ENCODE data around the gene VSTM4.

The VSTM4 gene

DNA sequence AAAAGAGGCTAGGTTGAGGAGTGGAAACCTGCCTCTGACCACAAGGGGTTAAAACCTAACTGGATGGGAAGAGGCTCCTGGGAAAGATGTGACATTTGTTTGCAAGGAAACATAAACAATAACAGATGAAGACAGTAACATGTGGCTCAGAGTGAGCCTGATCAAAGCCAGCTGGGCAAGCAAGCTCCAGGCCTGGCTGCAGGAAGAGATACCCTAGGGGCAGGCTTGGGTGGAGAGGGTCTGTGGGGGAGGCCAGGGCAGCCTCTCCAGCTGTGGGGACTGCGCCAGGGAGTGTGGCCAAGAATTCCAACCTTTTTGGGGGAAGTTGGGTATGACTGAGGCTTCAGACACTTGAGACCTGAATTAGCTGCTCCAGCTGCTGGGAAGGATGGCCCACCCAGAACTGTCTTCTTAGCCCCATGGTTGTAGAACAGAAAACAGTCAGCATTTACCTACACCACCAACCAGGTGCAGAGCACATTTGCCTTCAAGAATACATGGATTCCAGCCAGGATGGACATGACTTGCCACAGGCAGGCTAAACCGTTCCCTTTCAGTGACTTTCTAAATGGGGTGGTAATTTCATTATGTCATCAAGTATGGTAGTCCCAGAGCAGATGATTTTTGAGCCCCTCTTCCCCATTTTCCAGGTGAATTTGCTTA is 28.9 kb upstream of the VSTM4 start:
- H3K4me3 ChIP-seq (replicated peaks in 1 of 2; ENCODE audit: low read depth in 2 of 2, low read length in 2 of 2), result no peak overlapping the region
- TF ChIP-seq, protein P1, sequence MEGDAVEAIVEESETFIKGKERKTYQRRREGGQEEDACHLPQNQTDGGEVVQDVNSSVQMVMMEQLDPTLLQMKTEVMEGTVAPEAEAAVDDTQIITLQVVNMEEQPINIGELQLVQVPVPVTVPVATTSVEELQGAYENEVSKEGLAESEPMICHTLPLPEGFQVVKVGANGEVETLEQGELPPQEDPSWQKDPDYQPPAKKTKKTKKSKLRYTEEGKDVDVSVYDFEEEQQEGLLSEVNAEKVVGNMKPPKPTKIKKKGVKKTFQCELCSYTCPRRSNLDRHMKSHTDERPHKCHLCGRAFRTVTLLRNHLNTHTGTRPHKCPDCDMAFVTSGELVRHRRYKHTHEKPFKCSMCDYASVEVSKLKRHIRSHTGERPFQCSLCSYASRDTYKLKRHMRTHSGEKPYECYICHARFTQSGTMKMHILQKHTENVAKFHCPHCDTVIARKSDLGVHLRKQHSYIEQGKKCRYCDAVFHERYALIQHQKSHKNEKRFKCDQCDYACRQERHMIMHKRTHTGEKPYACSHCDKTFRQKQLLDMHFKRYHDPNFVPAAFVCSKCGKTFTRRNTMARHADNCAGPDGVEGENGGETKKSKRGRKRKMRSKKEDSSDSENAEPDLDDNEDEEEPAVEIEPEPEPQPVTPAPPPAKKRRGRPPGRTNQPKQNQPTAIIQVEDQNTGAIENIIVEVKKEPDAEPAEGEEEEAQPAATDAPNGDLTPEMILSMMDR (IDR thresholded peaks at IDR 0.05; ENCODE audit: low read depth, low read length), result no peak
- DNase-seq (ENCODE audit: low read depth in 2 of 2), result no peak

DNA sequence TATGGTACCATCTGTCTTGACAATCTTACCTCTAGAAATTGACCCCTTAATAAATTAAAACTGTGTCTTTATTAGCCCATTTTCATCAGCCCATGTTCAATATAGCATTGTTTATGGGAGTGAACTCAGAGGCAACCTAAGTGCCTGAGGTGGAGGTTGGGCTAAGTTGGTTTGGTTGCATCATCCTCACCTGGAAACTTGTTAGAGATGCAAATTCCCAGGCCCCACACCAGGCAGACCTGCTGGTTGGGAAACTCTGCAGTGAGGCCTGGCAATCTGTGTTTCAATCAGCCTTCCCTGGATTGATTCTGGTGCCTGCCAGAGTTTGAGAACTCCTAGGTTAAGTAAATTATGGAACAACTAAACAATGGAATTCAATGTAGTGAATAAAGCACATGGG is 27.9 kb upstream of the VSTM4 start:
- no peak for DNase-seq (ENCODE audit: low read depth in 2 of 2)
- TF ChIP-seq, protein P1 (IDR thresholded peaks at IDR 0.05; ENCODE audit: low read depth, low read length), result no peak
- H3K4me3 ChIP-seq (replicated peaks in 1 of 2; ENCODE audit: low read depth in 2 of 2, low read length in 2 of 2), result no peak overlapping the region

GRCh38 chr10:49141541-49142332 is 26.4 kb upstream of the VSTM4 start:
- H3K4me3 ChIP-seq (replicated peaks in 1 of 2; ENCODE audit: low read depth in 2 of 2, low read length in 2 of 2), result no peak overlapping the region
- no peak for DNase-seq (ENCODE audit: low read depth in 2 of 2)
- TF ChIP-seq, protein P1 (IDR thresholded peaks at IDR 0.05; ENCODE audit: low read depth, low read length), result no peak

- TF ChIP-seq, protein P1 (IDR thresholded peaks at IDR 0.05; ENCODE audit: low read depth, low read length), result no peak
- no peak for DNase-seq (ENCODE audit: low read depth in 2 of 2)
- H3K4me3 ChIP-seq (replicated peaks in 1 of 2; ENCODE audit: low read depth in 2 of 2, low read length in 2 of 2), result no peak overlapping the region
Measured at GRCh38 chr10:49140304-49141177, 25.2 kb upstream of the VSTM4 start.

GRCh38 chr10:49139846-49140195 is 24.5 kb upstream of the VSTM4 start:
- H3K4me3 ChIP-seq (replicated peaks in 1 of 2; ENCODE audit: low read depth in 2 of 2, low read length in 2 of 2), result no peak overlapping the region
- TF ChIP-seq, protein P1 (IDR thresholded peaks at IDR 0.05; ENCODE audit: low read depth, low read length), result no peak
- DNase-seq (ENCODE audit: low read depth in 2 of 2), result peak; percentile 43 to 94

DNA sequence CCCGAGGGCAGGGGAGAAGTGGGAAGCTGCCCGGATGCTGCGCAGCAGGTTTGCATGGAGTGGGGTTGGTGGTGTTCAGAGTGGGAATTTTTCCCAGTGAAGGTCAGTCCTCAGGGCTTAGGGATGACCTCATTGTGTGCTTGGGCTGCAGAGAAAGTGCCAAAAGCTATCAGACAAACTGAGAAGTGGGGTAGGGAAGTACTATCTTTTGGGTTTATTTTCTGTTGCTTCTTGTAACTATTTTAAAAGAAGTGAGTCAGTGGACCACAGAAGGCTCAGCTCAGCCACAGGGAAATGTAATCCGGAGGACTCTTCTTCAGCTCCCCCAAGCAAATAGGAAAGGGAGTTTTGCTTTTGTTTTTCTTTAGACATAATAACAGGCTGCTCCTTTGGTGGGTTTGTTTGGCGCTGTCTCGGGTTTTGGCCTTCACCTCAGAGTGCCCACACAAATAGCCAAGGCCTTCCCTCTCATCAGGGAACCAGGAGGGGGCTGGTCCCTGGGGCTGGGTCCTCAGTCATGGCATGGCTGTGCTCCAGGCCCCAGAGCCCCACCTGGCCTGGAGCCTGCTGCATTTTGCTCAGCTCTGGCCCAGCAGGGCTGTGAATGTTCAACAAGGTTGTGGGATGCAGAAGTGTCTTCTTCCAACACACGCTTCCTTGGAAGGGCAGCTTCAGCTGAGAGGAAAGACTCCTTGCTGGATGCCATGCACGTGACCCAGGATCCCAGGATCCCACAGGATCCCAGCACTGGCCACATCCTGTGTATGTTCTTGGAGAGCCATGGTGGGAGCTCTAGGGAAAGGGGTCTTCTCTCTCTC is 23.9 kb upstream of the VSTM4 start:
- TF ChIP-seq, protein P1 (IDR thresholded peaks at IDR 0.05; ENCODE audit: low read depth, low read length), result no peak
- peak; percentile 17 to 66 for DNase-seq (ENCODE audit: low read depth in 2 of 2)
- no peak overlapping the region for H3K4me3 ChIP-seq (replicated peaks in 1 of 2; ENCODE audit: low read depth in 2 of 2, low read length in 2 of 2)

Measured in cardiac fibroblast (primary cell).